Measurements from ENCODE around the gene ZNF766.

DNA sequence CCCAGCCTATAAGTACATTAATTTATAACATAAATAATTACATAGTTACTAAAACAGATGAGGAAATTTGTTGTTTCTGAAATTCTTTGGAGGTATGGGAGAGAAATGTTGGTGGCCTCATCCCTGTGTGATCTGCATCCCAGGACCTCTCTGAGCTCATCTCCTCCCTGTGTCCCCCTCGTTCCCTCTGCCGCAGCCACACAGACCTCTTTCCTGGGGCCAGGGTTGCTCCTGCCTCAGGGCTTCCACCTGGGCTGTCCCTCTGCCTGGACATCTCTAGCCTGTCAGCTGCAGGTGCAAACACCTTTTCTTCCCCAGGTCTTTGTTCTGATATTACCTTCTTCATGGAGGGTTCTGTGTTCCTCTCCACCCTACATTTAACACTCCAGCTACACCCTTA, 3.9 kb downstream of the ZNF766 start:
- TF ChIP-seq, protein P1, sequence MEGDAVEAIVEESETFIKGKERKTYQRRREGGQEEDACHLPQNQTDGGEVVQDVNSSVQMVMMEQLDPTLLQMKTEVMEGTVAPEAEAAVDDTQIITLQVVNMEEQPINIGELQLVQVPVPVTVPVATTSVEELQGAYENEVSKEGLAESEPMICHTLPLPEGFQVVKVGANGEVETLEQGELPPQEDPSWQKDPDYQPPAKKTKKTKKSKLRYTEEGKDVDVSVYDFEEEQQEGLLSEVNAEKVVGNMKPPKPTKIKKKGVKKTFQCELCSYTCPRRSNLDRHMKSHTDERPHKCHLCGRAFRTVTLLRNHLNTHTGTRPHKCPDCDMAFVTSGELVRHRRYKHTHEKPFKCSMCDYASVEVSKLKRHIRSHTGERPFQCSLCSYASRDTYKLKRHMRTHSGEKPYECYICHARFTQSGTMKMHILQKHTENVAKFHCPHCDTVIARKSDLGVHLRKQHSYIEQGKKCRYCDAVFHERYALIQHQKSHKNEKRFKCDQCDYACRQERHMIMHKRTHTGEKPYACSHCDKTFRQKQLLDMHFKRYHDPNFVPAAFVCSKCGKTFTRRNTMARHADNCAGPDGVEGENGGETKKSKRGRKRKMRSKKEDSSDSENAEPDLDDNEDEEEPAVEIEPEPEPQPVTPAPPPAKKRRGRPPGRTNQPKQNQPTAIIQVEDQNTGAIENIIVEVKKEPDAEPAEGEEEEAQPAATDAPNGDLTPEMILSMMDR (conservative IDR thresholded peaks at IDR 0.05): no peak
- no peak for TF ChIP-seq ZFX (IDR thresholded peaks at IDR 0.05)
